ENCODE data around the gene CFAP46.
"Not testable (repeated sequence)": the region's sequence is repeated elsewhere in the genome, so short reads cannot be mapped to it uniquely, and the experiment has no call there.

CFAP46 gene

GRCh38 chr10:132972149-132972985, 30.0 kb upstream of the CFAP46 start:
- Mint-ChIP-seq H3K4me1 (no peaks in the 10 kb centered on the region), H3K4me3 (no peak overlapping the region), H3K27me3 (peaks cover 44% of the 10 kb centered on the region), H3K9me3 (peaks cover 4 to 6% of the 10 kb centered on the region in 2 donors), H3K27ac (no peak overlapping the region)
- ATAC-seq (no peak), DNase-seq (no peak)

GRCh38 chr10:132971448-132972148, 29.2 kb upstream of the CFAP46 start:
- Mint-ChIP-seq H3K9me3 (peaks cover 4 to 6% of the 10 kb centered on the region in 2 donors), H3K4me1 (no peaks in the 10 kb centered on the region), H3K4me3 (no peak overlapping the region), H3K27ac (no peak overlapping the region), H3K27me3 (peaks cover 38% of the 10 kb centered on the region)
- ATAC-seq (no peak), DNase-seq (no peak)

GRCh38 chr10:132970641-132971438, 28.5 kb upstream of the CFAP46 start:
- H3K27ac Mint-ChIP-seq, result no peak overlapping the region
- H3K27me3 Mint-ChIP-seq, result peaks cover 43% of the 10 kb centered on the region
- ATAC-seq, result no peak
- H3K4me1 Mint-ChIP-seq, result peaks cover under 1% of the 10 kb centered on the region
- DNase-seq, result no peak
- no peak overlapping the region for H3K4me3 Mint-ChIP-seq
- H3K9me3 Mint-ChIP-seq, result peaks cover 4 to 6% of the 10 kb centered on the region in 2 donors

GRCh38 chr10:132967540-132967939, 25.2 kb upstream of the CFAP46 start:
- DNase-seq (no peak), ATAC-seq (no peak)
- no peak overlapping the region for H3K27ac Mint-ChIP-seq
- H3K9me3 Mint-ChIP-seq, result peaks cover 4 to 6% of the 10 kb centered on the region in 2 donors
- peaks cover 26% of the 10 kb centered on the region for H3K4me1 Mint-ChIP-seq
- H3K27me3 Mint-ChIP-seq, result peaks cover 47% of the 10 kb centered on the region
- H3K4me3 Mint-ChIP-seq, result no peak overlapping the region

GRCh38 chr10:132965411-132966057, 23.2 kb upstream of the CFAP46 start:
- peaks cover 0 to 4% of the 10 kb centered on the region in 2 donors for H3K9me3 Mint-ChIP-seq
- H3K4me3 Mint-ChIP-seq, result peak overlapping the region in 1 of 2 donors; percentile 3

GRCh38 chr10:132964707-132965410, 22.5 kb upstream of the CFAP46 start:
- peaks cover 42% of the 10 kb centered on the region for H3K4me1 Mint-ChIP-seq
- H3K9me3 Mint-ChIP-seq, H3K27ac Mint-ChIP-seq, ATAC-seq: not testable (repeated sequence)
- H3K27me3 Mint-ChIP-seq, result peaks cover 31% of the 10 kb centered on the region
- H3K4me3 Mint-ChIP-seq, result peak overlapping the region; percentile 30 to 63
- peak; percentile 28 to 30 for DNase-seq

More at GRCh38 chr10:132965411-132966057, 23.2 kb upstream of the CFAP46 start:
- H3K27me3 Mint-ChIP-seq, result peaks cover 31% of the 10 kb centered on the region
- DNase-seq (no peak), ATAC-seq (no peak)
- H3K27ac Mint-ChIP-seq, result peak overlapping the region in 1 of 2 donors; percentile 16
- H3K4me1 Mint-ChIP-seq, result peaks cover 42% of the 10 kb centered on the region

GRCh38 chr10:132964231-132964630, 21.9 kb upstream of the CFAP46 start:
- DNase-seq (no peak), ATAC-seq (no peak)
- H3K27me3 Mint-ChIP-seq, result peaks cover 38% of the 10 kb centered on the region
- H3K27ac Mint-ChIP-seq, result no peak overlapping the region
- H3K4me1 Mint-ChIP-seq, result peaks cover 42% of the 10 kb centered on the region
- no peaks in the 10 kb centered on the region for H3K9me3 Mint-ChIP-seq
- H3K4me3 Mint-ChIP-seq, result no peak overlapping the region

- Mint-ChIP-seq H3K27ac (peak overlapping the region; percentile 26 to 66), H3K9me3 (no peaks in the 10 kb centered on the region), H3K4me3 (peak overlapping the region; percentile 87 to 95), H3K27me3 (peaks cover 45% of the 10 kb centered on the region), H3K4me1 (peaks cover 42% of the 10 kb centered on the region)
- ATAC-seq (no peak), DNase-seq (no peak)
Observed at GRCh38 chr10:132963430-132963960, 21.1 kb upstream of the CFAP46 start.

GRCh38 chr10:132962623-132963429, 20.5 kb upstream of the CFAP46 start:
- ATAC-seq (no peak), DNase-seq (no peak)
- Mint-ChIP-seq H3K9me3 (no peaks in the 10 kb centered on the region), H3K4me1 (peaks cover 42% of the 10 kb centered on the region), H3K4me3 (peak overlapping the region; percentile 87 to 95), H3K27me3 (peaks cover 49% of the 10 kb centered on the region), H3K27ac (peak overlapping the region; percentile 93 to 94)

- H3K4me1 Mint-ChIP-seq, result peaks cover 42% of the 10 kb centered on the region
- H3K27ac Mint-ChIP-seq, result peak overlapping the region; percentile 93 to 94
- DNase-seq (peak; percentile 78 to 89), ATAC-seq (peak; percentile 91)
- peaks cover 49% of the 10 kb centered on the region for H3K27me3 Mint-ChIP-seq
- H3K4me3 Mint-ChIP-seq, result peak overlapping the region; percentile 87 to 95
- no peaks in the 10 kb centered on the region for H3K9me3 Mint-ChIP-seq
Observed at GRCh38 chr10:132961787-132962622, 19.6 kb upstream of the CFAP46 start.

- H3K9me3 Mint-ChIP-seq, result no peaks in the 10 kb centered on the region
Observed at GRCh38 chr10:132961420-132961786, 19.0 kb upstream of the CFAP46 start.

GRCh38 chr10:132960631-132961419, 18.5 kb upstream of the CFAP46 start:
- Mint-ChIP-seq H3K27ac (peak overlapping the region in 1 of 2 donors; percentile 24), H3K4me3 (peak overlapping the region; percentile 39 to 48), H3K27me3 (peaks cover 40% of the 10 kb centered on the region), H3K4me1 (peaks cover 41% of the 10 kb centered on the region), H3K9me3 (no peaks in the 10 kb centered on the region)
- DNase-seq (no peak), ATAC-seq (no peak)

More at GRCh38 chr10:132961420-132961786, 19.0 kb upstream of the CFAP46 start:
- H3K27ac Mint-ChIP-seq, result peak overlapping the region in 1 of 2 donors; percentile 24
- peaks cover 42% of the 10 kb centered on the region for H3K4me1 Mint-ChIP-seq
- H3K4me3 Mint-ChIP-seq, result peak overlapping the region; percentile 39 to 48
- no peak for ATAC-seq
- H3K27me3 Mint-ChIP-seq, result peaks cover 46% of the 10 kb centered on the region
- no peak for DNase-seq

All from stimulated activated naive CD8-positive, alpha-beta T cell treated with anti-CD3 and anti-CD28 coated beads, Interleukin-15, amount 100 ng/mL, for 72 hours (primary cell).